ENCODE results near the gene PLEKHA8.

DNA sequence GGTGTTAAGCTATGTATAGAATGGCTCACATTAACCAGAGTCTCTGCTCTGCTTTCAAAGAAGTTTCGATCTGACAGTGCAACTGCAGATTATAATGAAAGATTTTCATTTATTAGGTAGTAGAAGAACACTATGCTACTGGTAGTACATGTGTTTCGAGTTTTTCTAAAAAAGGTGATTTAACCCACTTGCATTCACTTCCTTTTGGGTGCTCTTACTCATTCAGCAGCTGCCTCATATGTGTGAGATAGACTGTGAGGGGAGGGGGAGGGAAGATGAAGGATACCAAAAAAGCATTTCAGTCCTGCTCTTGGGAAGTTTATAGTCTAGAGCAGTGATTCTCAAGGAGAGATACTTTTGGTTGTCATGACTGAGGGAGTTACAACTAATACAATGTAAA lies 20.4 kb downstream of the PLEKHA8 start:
- TF ChIP-seq CTCF (conservative IDR thresholded peaks at IDR 0.05; ENCODE audit: low read length) = no peak
- no peak for TF ChIP-seq EZH2phosphoT487 (IDR thresholded peaks at IDR 0.05; ENCODE audit: borderline replicate concordance)

Data from Loucy (cell line).